A549 (cell line): ENCODE measurements around the gene PDE6D. TPM values are rescaled to one million over a fixed set of nuclear protein-coding genes. Genes with fewer than 3 reads are reported as not detected.

ENCODE experiments used
- ATAC-seq, 2 experiments: fragments of 200-7000 bp in 1 of 2; fragments of >200 bp in 1 of 2; cut with Nextera tagmentation in 1 of 2; cut with Tn5 transposase in 1 of 2; 3 replicates each; pipeline versions ENCODE4 v1.8.0 to v1.9.1; 2018 to 2020; ENCODE audit warnings: mild to moderate bottlenecking in 1 of 2, moderate library complexity in 1 of 2
- CTCF ChIA-PET: fragments of 300-600 bp; sonication (Branson Sonifier 250); formaldehyde crosslinking; extraction: SDS; loops from one replicate; lab custom pipeline; 2021; ENCODE audit warnings: antibody characterized with exemption, inconsistent platforms; lab: Yijun Ruan, JAX
- POLR2A ChIA-PET: fragments of 350-600 bp; formaldehyde crosslinking; extraction: SDS; loops from one replicate; lab custom pipeline; 2021; ENCODE audit warnings: antibody characterized with exemption, inconsistent platforms; lab: Yijun Ruan, JAX
- DNase-seq, 2 experiments: peaks; one replicate each; pipeline versions ENCODE4 v3.0.0 to v3.0.0-alpha.2; 2011 to 2016; ENCODE audit warnings: low read depth in 1 of 2, low spot score in 1 of 2
- FAIRE-seq: peaks from 2 replicates; lab custom pipeline; 2011; peaks lifted over from hg19 to GRCh38; lab: Jason Lieb, UNC
- H3K27ac ChIP-seq, 2 experiments: fragments of >200 bp; sonication (Bioruptor Twin); formaldehyde crosslinking; 3 replicates each; pipeline ENCODE4 v1.5.1; 2016 to 2017
- H3K4me1 ChIP-seq: fragments of >200 bp; sonication (Bioruptor Twin); formaldehyde crosslinking; 3 replicates; pipeline ENCODE4 v1.6.1; 2016
- H3K4me2 ChIP-seq: fragments of >200 bp; sonication (Bioruptor Twin); formaldehyde crosslinking; 3 replicates; pipeline ENCODE4 v1.6.1; 2016
- H3K4me3 ChIP-seq: fragments of >200 bp; sonication (Bioruptor Twin); formaldehyde crosslinking; 3 replicates; pipeline ENCODE4 v1.5.1; 2016
- H3K9me3 ChIP-seq: fragments of >200 bp; sonication (Bioruptor Twin); formaldehyde crosslinking; 3 replicates; pipeline ENCODE4 v1.6.1; 2016
- EHMT2 ChIP-seq: fragments of 200-600 bp; sonication (generic); IDR thresholded peaks from 2 replicates; pipeline ENCODE4 v1.6.1; 2016; ENCODE audit warnings: antibody characterized with exemption, low read depth, mild to moderate bottlenecking, moderate library complexity
- EP300 ChIP-seq, 2 experiments: fragments of >200 bp; sonication (Bioruptor Twin); formaldehyde crosslinking; IDR thresholded peaks; 2 replicates in 1 of 2; 3 replicates in 1 of 2; pipeline ENCODE4 v1.6.1; 2016 to 2017
- FOSB ChIP-seq: fragments of 250-450 bp; sonication (Bioruptor Pico); IDR thresholded peaks from 2 replicates; pipeline ENCODE4 v1.5.0; 2020; ENCODE audit warnings: mild to moderate bottlenecking, moderate library complexity
- HEYL ChIP-seq: fragments of 250-450 bp; sonication (Bioruptor Pico); IDR thresholded peaks from 2 replicates; pipeline ENCODE4 v1.8.0; 2021; ENCODE audit warnings: mild to moderate bottlenecking, moderate library complexity
- HOXB5 ChIP-seq: fragments of 250-450 bp; sonication (Bioruptor Pico); IDR thresholded peaks from 2 replicates; pipeline ENCODE4 v1.5.0; 2020; ENCODE audit warnings: mild to moderate bottlenecking, moderate library complexity
- MAFK ChIP-seq: fragments of 450-650 bp; IDR thresholded peaks from 2 replicates; pipeline ENCODE4 v1.6.1; 2014; ENCODE audit not compliant: partially characterized antibody
- POLR2A ChIP-seq: IDR thresholded peaks from 2 replicates; pipeline ENCODE4 v1.6.1; 2012; ENCODE audit warnings: mild to moderate bottlenecking, low read length
- RAD21 ChIP-seq, 2 experiments: fragments of >200 bp in 1 of 2; sonication (Bioruptor Twin) in 1 of 2; formaldehyde crosslinking in 1 of 2; IDR thresholded peaks in 1 of 2; conservative IDR thresholded peaks in 1 of 2; 2 replicates in 1 of 2; 3 replicates in 1 of 2; pipeline ENCODE4 v1.6.1; 2012 to 2018; ENCODE audit warnings: inconsistent platforms in 1 of 2
- ZFP36 ChIP-seq: fragments of 450-650 bp; IDR thresholded peaks from 2 replicates; pipeline ENCODE4 v1.6.1; 2014; ENCODE audit warnings: borderline replicate concordance; ENCODE audit not compliant: partially characterized antibody
- ZSCAN20 ChIP-seq: fragments of 250-450 bp; sonication (Bioruptor Pico); IDR thresholded peaks from 2 replicates; pipeline ENCODE4 v1.8.0; 2022; ENCODE audit warnings: mild to moderate bottlenecking, moderate library complexity
- WGBS: methylation state at CpG from one replicate; pipeline ENCODE4 v1.1.6; 2017; ENCODE audit errors: missing lambda C conversion rate; 5-methylcytosine and 5-hydroxymethylcytosine counted together
- polyA plus RNA-seq, 4 experiments: library from polyadenylated mRNA; depleted of rRNA in 3 of 4; stranded (reverse); fragments of >200 nt; fragmentation: RNase III in 1 of 4; extraction: RNeasy Plus Mini Kit Qiagen cat#74134 plus additional on column Dnase treatment in 1 of 4; gene quantifications; 2 replicates in 3 of 4; 3 replicates in 1 of 4; pipeline ENCODE4 v1.2.3, GENCODE V29; 2011 to 2017
- TF ChIP-seq, protein P1 (sequence below): fragments of 150-350 bp; IDR thresholded peaks from 2 replicates; pipeline ENCODE4 v1.6.1; 2014; ENCODE audit warnings: low read depth, mild to moderate bottlenecking, low read length
- TF ChIP-seq, protein P2 (sequence below): fragments of 200-600 bp; sonication (generic); IDR thresholded peaks from 2 replicates; pipeline ENCODE4 v1.6.1; 2016; ENCODE audit warnings: antibody characterized with exemption, mild to moderate bottlenecking, moderate library complexity
- TF ChIP-seq, protein P3 (sequence below): IDR thresholded peaks from 2 replicates; pipeline ENCODE4 v1.6.1; 2012; ENCODE audit warnings: low read depth, borderline replicate concordance

The PDE6D gene
- polyA plus RNA-seq, 2 of the 4 experiments (the other 2 are of a cell fraction), result 27.3 to 51.3 TPM

DNA sequence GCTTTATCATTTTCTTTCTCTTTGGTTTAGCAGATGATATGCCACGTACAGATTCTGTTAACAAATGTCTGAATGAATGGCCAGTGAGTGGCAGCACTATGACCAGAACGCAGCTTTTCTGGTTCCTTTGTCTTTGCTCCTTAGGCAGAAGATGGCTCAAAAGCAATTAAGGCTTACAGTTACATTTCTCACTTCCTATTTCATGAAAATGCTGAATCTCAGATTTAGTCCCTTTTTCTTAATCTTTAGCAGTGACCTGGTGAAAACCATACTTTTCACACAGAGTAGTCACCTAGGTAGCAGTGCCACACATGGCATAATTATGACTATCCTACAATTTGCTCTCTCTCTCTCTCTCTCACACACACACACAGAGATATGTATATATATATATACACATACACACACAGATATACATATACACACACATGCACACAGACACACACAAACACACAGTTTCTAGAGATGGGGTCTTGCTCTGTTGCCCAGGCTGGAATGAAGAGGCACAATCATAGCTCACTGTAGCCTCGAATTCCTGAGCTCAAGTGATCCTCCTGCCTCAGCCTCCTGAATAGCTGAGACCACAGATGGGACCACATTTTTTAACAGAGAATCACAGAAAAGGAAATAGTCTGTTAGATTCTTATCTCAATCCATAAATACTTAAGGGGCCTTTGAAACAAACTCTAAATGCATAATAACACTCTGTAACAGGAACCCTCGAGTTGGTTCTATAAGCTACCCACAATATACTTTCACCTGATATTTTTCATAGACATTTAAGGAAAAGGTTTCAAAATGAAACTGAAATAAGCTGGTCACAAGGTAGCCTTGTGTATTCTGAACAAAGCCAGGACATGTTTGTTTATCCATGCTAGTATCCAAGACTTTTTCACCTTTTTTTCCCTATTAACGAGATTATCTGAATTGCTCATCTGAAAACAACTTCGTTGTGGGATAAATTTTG lies 11.6 kb downstream of the PDE6D start:
- Histone ChIP-seq H3K9me3 (no peaks in the 10 kb centered on the region), H3K4me2 (no peak overlapping the region), H3K27ac (no peak overlapping the region), H3K4me1 (peaks cover 4% of the 10 kb centered on the region; the same call in 1 of the 3 replicates), H3K4me3 (no peak overlapping the region)
- POLR2A ChIA-PET, result no interaction called here
- CTCF ChIA-PET, result interaction anchor here (2.0 kb wide), 1 partner anchor 9 kb away, joined by 5 read pairs; no protein-coding TSS in a partner anchor
- ATAC-seq (no peak), DNase-seq (no peak), FAIRE-seq (no peak)
- TF ChIP-seq FOSB (CRISPR knock-in tag) (no peak), EHMT2 (no peak), ZFP36 (no peak), MAFK (no peak)
- TF ChIP-seq, protein P1, sequence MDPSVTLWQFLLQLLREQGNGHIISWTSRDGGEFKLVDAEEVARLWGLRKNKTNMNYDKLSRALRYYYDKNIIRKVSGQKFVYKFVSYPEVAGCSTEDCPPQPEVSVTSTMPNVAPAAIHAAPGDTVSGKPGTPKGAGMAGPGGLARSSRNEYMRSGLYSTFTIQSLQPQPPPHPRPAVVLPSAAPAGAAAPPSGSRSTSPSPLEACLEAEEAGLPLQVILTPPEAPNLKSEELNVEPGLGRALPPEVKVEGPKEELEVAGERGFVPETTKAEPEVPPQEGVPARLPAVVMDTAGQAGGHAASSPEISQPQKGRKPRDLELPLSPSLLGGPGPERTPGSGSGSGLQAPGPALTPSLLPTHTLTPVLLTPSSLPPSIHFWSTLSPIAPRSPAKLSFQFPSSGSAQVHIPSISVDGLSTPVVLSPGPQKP, result no peak
- TF ChIP-seq, protein P2, sequence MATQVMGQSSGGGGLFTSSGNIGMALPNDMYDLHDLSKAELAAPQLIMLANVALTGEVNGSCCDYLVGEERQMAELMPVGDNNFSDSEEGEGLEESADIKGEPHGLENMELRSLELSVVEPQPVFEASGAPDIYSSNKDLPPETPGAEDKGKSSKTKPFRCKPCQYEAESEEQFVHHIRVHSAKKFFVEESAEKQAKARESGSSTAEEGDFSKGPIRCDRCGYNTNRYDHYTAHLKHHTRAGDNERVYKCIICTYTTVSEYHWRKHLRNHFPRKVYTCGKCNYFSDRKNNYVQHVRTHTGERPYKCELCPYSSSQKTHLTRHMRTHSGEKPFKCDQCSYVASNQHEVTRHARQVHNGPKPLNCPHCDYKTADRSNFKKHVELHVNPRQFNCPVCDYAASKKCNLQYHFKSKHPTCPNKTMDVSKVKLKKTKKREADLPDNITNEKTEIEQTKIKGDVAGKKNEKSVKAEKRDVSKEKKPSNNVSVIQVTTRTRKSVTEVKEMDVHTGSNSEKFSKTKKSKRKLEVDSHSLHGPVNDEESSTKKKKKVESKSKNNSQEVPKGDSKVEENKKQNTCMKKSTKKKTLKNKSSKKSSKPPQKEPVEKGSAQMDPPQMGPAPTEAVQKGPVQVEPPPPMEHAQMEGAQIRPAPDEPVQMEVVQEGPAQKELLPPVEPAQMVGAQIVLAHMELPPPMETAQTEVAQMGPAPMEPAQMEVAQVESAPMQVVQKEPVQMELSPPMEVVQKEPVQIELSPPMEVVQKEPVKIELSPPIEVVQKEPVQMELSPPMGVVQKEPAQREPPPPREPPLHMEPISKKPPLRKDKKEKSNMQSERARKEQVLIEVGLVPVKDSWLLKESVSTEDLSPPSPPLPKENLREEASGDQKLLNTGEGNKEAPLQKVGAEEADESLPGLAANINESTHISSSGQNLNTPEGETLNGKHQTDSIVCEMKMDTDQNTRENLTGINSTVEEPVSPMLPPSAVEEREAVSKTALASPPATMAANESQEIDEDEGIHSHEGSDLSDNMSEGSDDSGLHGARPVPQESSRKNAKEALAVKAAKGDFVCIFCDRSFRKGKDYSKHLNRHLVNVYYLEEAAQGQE, result no peak
- WGBS, result 78% methylated on average over 6 of the region's 6 CpGs

DNA sequence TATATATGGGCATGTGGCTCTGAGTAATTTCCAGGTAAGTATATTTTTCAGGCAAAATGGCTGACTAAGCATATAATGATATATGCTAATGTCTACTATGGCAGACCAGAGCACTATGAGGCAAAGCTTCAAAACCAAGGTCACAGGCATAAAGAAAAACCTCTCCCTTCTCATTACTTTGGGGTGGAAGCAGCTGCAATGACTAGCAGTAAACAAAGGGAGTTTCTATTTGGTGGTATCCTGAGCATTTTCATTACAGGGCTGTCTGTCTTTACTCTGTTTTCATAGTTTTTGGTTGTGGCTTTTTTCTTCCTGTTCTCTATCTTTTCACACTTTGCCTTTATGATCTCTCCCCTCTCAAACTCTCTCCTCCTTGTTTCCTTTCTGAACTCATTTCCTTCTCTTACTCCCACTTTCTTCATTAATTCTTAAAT lies 15.6 kb downstream of the PDE6D start:
- Histone ChIP-seq H3K27ac (no peak overlapping the region), H3K9me3 (no peaks in the 10 kb centered on the region), H3K4me2 (no peak overlapping the region), H3K4me3 (no peak overlapping the region), H3K4me1 (peaks cover 4% of the 10 kb centered on the region; the same call in 1 of the 3 replicates)
- FAIRE-seq, result no peak
- POLR2A ChIA-PET, result interaction anchor here (0.6 kb wide), 1 partner anchor 9 kb away, joined by 3 read pairs; no protein-coding TSS in a partner anchor
- CTCF ChIA-PET, result interaction anchor here (0.7 kb wide), 1 partner anchor 34 kb away, joined by 3 read pairs; no protein-coding TSS in a partner anchor
- no peak for DNase-seq
- ATAC-seq, result no peak
- peak; percentile 97 for TF ChIP-seq MAFK
- TF ChIP-seq POLR2A, result no peak

DNA sequence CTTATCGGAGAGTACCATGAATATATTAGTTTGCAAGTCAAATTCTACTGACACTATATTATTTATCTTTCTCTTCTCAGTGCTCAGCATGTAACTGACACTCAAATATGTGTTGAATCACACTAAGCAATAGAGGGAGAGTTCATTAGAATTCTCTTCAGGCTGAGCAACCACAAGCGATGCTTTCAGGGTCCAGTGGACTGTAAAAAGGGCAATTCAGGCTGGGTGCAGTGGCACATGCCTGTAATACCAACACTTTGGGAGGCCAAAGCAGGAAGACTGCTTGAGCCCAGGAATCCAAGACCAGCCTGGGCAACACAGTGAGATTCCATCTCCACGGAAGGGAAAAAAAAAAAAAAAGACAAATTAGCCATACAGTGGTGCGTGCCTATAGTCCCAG lies 16.3 kb downstream of the PDE6D start:
- no peak overlapping the region for H3K27ac ChIP-seq
- H3K4me2 ChIP-seq, result no peak overlapping the region
- H3K4me1 ChIP-seq, result peaks cover 4% of the 10 kb centered on the region; the same call in 1 of the 3 replicates
- no peak for ATAC-seq
- ChIA-PET CTCF (interaction anchor here (0.7 kb wide), 1 partner anchor 34 kb away, joined by 3 read pairs; no protein-coding TSS in a partner anchor), POLR2A (no interaction called here)
- FAIRE-seq, result no peak
- H3K9me3 ChIP-seq, result no peaks in the 10 kb centered on the region
- DNase-seq, result no peak
- no peak overlapping the region for H3K4me3 ChIP-seq
- no peak for TF ChIP-seq HEYL
- TF ChIP-seq, protein P3, sequence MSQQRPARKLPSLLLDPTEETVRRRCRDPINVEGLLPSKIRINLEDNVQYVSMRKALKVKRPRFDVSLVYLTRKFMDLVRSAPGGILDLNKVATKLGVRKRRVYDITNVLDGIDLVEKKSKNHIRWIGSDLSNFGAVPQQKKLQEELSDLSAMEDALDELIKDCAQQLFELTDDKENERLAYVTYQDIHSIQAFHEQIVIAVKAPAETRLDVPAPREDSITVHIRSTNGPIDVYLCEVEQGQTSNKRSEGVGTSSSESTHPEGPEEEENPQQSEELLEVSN, result no peak
- TF ChIP-seq POLR2A, result no peak
- no peak for TF ChIP-seq HOXB5
- no peak for TF ChIP-seq ZSCAN20 (CRISPR knock-in tag)
- TF ChIP-seq EP300 (IDR thresholded peaks at IDR 0.05), result no peak
- no peak for TF ChIP-seq RAD21 (conservative IDR thresholded peaks at IDR 0.05 in 1 of 2, IDR thresholded peaks at IDR 0.05 in 1 of 2)
- WGBS, result 96% methylated on average over 4 of the region's 4 CpGs
